HG03439 (cell line): ENCODE data around the gene SF3A1.

Experiments
- ATAC-seq: cut with Tn5 transposase; IDR thresholded peaks from one replicate; pipeline ENCODE4 v1.9.1; 2021; ENCODE audit warnings: mild to moderate bottlenecking, moderate library complexity; ENCODE audit not compliant: unreplicated experiment

Gene SF3A1

DNA sequence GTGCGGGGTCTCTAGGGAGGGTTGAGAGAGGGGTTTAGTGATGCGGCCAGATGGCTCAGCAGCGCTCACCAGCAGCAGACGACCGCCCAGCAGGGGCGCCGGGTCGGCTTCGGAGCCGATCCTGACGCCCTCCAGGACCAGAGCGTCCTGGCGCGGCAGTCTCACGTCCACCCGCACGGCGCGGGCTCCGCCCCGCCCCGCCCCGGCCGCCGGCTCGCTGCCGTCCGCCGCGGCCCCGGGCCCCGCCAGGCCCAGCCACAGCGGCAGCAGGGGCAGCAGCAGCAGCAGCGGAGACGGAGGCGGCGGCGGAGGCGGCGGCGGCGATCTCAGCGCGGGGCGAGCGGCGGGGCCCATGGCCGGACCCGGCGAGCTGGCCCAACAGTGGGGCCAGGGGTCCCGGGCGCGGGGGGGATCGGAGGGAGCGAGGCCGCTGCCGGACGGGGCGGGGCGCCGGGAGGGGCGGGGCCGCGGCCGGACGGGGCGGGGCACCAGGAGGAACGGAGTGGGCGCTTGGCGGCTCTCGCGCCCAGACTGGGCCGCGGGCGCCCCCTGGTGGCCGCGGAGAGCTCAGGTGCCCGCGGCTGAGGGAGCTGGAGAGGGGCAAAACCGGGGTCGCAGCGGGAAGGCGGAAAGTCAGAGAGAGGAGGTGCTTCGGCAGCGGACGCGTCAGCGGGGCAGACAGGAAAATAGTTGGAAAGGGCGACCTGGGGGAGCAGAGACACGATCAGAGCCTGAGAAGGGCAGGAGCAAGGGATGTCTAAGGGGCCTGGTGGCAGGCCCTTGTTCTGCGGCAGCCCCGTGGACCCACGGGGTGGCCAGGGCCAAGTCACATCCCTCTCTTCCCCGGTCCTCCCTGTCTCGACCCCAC, 30.5 kb upstream of the SF3A1 start, which contains the start of gene RNF215:
TSS of gene RNF215 (minus strand) at position 452 of the 868 bp plus-strand sequence. CDS start at position 354, 98 bp downstream.
- ATAC-seq, result peak; percentile 59

DNA sequence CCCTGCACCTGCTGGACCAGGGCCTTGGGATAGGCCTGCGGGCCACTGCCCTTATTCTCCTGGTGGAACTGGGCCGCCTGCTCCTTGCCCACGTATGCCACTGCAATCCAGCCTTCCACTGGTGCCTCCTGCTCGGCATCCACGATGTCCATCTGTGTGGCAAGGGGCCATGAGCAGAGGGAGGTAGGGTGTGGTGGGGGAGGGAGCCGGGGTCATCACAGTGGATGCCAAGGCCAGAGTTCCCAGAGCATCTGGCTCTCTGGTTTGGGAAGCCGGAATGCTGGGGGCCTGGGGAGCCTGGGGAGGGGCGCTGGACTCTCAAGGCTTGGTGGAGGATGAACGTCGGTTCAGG, 29.9 kb upstream of the SF3A1 start:
- no peak for ATAC-seq

DNA sequence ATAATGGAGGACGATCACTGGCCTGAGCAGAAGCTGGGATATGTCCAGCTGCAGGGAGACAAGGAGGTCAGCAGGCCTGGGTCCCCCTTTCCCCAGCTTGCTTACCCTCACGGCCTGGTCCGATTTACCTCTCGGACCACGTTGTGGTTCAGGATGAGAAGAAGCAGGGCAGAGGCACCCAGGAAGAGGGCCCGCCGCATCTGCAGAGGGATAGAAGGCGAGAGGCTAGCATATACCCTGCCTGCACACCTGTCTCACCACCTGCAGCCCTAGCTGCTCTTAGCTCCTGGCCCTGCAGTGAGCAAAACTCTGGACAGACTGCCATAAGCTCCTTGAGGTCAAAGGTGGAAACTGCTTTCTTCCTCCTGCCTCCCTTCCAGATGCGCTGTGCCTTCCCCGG, 29.2 kb upstream of the SF3A1 start:
- ATAC-seq, result no peak

DNA sequence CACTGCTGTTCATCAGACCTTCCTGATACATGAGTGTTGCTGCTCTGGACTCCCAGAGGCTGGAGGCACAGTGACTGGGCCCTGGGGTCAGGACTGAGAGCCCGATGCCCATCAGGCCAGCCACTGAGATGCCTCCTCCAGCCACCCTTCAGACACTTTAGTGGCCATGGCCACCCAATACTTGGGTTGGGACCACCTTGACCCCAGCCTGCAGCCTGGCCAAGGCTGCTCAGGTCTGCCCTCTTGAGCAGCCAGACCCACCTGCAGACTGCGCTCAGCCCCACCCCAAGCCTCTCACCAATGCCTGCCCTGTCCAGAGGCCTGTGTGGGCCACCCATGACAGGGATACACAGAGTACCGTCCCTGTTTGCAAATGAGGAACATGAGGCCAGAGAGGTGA, 26.4 kb upstream of the SF3A1 start:
- ATAC-seq, result no peak

DNA sequence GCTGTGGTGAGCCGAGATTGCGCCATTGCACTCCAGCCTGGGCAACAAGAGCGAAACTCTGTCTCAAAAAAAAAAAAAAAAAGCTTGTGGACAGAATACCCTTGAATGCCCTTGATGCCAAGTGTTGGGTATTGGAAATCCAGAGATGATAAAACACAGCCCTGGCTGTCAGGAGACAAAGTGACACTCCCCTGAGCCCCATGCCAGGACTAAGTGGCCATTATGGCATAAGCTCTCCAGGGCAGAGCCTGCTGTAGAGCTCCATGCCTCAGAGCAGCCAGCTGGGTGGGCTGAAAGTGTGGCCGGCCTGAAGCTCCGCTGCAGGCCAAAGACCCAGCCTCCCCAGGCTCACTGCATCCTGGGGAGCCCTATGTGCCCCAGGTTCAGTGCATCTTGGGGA, 25.6 kb upstream of the SF3A1 start:
- no peak for ATAC-seq

DNA sequence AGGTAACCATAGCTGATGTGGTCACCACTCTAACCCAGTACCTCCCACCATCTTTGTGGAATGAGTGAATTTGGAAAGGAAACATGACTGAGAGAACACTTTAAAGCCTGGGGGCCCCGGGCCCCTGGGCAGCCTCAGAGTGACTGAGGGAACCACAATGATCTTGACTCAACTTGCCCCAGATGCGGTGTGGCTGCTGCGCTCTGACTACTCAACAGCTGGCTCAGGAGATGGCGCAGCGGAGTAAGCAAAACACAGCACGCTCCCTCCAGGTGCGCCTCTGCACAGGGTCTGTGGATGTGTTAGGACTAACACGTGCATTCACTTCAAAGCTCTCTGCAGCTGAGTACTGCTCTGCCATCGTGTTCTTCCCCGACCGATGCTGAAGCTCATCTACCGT, 24.6 kb upstream of the SF3A1 start:
- no peak for ATAC-seq

DNA sequence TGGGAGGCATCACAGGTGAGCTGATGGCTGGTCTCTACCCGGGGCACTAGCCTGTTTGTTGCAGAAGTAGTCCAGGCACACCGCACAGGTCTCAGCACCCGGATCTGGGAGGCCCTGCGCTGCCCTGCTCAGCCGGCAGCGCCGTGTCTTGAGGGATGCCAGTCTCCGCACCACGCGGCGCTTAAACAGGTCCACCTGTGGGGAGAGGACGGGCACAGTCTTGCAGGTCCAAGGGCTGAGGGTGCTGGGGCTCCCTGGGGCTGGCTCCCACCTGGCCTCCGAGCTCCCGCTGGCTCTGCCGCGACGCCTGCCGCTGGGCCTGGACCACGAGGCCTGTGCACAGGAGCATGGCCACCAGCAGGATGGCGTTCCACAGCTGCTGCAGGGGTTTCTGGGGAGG, 23.3 kb upstream of the SF3A1 start:
- ATAC-seq, result no peak

DNA sequence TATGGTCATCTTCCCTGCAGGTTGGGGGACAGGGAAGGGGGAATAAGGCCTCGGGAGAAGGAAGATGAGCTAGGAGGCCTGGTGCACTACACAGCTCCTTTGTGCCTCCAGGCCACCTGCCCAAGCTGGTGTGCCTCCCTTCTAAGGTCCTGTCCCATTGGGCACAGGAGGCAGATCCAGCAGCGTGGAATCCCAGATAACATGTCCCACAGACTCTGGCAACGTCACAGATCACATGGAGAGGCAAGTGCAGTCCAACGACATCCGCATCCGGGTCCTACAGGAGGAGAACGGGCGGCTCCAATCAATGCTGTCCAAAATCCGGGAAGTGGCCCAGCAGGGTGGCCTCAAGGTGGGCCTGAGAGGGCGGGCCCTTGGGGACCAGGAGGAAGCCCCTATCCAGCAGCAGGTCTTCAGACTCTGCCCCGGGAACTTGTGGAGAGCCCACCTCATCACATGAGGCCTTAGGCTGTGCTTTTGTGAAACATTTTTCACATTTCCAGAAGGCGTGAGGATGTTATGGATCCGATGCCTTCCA, 18.7 kb upstream of the SF3A1 start:
- no peak for ATAC-seq

DNA sequence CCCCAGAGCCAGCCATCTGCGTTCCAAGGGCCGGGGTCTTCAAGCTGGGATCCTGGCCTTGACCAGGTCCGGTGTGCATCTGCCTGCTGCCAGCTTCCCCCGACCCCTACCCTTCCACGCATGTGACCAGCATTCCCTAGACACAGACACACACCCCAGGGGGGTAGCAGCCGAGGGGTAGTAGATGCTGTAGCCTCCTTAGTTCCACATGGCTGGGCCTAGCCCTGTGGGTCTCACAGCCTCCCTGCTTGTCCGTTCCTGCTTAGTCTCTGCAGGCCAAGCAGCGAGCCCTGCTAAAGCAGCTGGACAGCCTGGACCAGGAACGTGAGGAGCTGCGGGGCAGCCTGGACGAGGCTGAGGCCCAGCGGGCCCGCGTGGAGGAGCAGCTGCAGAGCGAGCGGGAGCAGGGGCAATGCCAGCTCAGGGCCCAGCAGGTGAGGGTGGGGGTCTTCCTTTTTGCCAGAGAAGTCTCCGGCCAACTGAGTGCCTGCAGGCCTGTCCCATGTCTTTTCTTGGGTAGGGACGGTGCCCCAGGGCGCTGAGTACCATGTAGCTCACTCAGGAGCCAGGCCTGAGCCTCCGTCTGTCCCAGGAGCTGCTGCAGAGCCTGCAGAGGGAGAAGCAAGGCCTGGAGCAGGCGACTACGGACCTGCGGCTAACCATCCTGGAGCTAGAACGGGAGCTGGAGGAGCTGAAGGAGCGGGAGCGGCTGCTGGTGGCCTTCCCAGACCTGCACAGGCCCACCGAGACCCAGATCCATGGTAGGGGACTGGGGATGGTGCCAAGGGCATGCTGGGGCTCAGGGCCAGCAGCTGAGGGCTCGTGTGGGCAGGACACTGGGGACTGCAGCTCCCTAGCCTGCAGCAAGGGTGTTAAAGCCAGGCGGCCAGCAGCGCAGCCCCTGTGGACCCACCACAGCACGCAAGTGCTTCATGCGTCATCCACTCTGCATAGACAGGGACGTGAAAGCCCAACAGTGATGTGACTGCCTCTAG, 16.9 kb upstream of the SF3A1 start:
- ATAC-seq, result no peak

DNA sequence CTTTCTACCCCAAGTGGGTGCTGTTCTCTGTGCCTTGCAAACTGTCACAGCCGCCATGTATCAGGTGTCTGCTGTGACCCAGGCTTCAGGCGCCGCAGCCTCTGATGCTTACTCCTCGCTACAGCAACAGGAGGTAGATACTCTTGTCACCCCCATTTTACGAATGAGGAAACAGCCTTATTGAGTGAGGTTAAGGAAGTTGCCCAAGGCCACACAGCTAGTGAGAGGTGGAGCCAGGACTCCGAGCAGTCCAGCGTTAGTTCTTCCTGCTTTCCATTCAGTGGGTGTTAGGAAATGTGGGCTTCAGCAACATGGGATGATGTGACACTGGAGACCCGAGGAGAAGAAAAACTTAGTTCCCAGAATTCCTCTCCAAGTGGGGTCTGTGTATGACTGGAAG, 16.2 kb upstream of the SF3A1 start:
- ATAC-seq, result no peak

DNA sequence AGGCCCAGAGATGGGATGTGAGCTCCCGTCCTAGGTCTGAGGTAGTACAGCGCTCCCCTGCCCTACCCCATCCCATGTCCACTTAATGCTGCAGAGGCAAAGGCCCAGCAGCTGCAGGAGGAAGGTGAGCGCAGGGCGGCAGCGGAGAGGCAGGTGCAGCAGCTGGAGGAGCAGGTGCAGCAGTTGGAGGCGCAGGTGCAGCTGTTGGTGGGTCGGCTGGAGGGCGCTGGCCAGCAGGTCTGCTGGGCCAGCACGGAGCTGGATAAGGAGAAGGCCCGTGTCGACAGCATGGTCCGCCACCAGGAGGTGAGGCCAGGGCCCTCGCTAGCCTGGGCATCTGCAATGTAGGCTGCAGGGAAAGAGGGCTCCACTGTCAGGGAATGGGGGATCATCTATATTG, 15.3 kb upstream of the SF3A1 start:
- no peak for ATAC-seq

DNA sequence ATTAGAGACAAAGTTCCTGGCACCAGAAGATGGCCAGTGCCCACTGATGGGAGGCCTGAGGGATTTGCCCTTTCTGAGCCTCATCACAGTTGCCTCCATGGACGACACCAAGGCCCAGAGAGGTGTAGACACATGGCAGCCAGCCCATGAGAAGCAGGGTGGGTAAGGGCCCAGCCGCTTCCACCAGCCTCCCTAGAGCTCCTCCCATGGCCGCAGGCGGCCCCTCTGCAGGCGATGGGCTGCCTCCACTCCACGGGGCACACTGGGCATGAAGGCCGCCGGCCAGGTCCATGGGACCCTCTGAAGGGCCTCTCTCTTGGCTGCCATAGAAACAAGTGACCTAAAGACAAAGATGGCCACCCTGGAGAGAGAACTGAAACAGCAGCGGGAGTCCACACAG, 14.6 kb upstream of the SF3A1 start:
- ATAC-seq, result no peak

DNA sequence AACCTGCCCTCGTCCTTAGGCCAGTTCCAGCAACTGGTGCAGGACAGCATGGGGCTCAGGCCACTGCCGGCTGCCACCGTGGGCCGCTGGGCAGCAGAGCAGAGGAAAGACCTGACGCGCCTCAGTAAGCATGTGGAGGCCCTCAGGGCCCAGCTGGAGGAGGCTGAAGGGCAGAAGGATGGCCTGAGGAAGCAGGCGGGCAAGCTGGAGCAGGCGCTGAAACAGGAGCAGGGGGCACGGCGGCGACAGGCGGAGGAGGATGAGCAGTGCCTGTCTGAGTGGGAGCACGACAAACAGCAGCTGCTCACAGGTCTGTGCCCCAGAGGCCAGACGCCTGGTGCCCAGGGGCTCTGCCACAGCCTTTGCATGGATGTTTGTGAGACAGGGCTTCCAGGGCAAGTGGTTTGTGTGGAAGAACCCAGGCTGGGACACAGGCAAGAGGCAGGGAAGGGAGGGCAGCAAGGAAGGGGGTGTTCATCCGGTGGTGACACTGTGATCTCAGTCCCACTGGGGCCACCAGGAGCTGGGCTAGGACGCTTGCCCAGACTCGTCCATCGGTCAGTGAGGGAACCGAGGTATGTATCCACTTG, 14.0 kb upstream of the SF3A1 start:
- no peak for ATAC-seq

DNA sequence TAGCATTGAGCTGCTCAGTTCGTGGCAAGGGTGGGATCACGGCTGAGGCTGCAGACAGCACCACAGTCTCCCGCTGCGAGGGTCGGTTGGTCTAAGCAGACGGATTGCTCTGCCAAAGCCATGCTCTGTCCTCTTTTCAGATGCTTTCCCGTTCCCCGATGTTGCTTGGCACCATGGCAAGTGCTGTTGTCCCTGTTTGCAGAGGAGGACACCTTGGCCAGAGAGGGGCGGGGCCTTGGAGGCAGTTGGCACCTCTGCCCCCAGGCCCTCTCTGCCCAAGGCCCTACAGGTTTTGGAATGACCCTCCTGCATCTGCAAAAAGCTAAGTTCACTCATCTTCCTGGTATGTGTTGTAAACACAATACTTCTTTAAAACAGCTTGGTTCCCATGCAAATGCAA, 11.7 kb upstream of the SF3A1 start:
- ATAC-seq, result no peak

DNA sequence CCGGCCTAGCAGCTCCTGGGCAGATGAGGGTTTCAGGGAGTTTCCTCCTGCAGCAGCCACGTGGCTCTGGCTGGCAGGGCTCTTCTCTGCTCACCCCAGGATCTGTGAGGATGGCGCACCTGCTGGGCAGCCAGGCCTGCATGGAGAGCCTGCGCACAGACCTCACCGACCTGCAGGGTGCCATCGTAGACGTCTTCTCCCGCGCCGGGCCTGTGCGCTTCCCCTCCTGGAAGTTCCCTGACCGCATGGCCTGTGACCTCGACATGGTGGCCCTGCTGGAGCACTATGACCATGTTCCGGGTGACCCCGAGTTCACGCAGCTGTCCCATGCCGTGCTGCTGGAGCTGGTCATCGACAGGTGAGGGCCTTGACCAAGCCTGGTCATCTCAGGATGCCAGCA, 9.2 kb upstream of the SF3A1 start:
- ATAC-seq, result no peak

DNA sequence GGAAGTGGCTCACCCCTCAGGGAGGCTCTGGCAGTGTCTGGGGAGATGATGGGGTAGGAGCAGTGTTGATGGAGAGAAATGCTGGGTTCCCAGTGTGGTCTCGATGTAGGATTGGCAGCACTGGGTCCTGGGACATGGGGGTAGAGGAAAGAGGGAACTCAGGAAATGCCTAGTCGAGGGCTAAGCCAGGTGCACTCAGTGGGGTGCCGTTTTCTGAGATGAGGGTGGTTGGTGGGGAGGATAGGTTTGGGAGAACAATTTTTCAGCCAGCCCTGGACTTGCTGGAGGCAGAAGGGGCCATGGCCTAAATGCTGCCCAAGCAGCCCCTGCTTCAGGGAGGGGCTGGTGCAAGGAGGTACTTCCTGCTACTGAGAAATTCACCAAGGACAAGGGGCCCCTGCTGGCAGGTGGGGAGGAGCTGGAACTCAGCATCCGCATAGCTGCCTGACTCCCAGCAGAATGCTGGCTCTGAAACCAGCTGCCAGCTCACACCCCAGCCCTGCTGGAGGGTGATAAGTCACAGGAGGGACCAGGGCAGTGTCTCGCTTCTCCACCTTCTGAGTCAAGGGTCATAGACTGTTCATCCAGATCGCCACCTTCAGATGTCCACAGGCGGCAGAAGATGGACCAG, 6.1 kb upstream of the SF3A1 start:
- ATAC-seq, result no peak

DNA sequence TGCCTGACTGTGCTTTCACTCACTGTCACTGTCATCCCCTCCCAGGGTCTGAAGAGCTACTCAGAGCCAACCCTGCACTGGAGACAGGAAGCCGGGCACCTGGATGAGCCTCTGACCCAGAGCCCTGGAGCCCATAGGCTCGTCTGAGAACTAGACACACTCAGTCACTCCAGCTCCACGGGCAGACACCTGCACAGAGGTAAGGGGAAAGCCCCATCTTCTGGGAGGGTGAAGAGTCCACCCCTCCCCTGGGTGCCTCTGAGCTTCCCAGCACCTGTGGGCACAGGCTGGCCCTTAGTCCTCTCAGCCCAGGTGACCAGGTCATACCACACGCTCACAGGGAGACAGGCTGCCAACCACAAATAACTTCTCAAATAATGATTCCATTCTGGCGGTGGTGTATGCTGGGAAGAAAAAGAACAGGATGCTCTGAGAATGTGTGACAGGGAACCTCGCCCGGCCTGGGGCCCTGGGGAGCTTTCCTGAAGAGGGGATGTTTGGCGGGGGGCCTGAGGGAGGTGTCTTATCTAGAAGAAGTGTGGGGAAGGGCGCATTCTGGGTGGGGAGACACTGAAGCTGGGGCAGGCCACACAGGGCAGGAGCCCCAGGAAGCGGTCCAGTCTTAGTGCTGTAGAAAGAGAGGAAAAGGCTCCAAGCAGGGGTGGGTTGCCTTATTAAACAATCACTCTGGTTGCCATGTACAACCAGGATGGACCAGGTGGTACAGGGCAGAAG, 5.4 kb upstream of the SF3A1 start:
- no peak for ATAC-seq

DNA sequence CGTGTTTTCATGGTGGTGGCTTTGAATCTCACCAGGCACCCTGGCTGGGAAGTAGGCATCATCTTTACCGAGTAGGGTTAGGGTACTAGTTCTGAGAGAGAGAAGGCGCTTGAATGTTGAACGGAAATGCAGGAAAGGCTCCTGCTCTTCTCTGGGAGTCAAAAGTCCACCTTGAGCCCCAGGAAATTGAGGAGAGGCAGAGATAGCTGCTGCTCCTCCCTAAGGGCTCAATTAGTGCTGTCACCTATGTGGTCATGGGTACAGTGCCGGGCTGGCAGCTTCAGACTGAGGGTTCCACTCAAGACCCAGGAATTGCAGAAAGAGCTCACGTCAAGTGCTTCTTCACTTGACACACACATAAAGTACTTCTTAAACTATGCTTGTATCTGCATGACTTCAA, 1.8 kb upstream of the SF3A1 start:
- ATAC-seq, result no peak

DNA sequence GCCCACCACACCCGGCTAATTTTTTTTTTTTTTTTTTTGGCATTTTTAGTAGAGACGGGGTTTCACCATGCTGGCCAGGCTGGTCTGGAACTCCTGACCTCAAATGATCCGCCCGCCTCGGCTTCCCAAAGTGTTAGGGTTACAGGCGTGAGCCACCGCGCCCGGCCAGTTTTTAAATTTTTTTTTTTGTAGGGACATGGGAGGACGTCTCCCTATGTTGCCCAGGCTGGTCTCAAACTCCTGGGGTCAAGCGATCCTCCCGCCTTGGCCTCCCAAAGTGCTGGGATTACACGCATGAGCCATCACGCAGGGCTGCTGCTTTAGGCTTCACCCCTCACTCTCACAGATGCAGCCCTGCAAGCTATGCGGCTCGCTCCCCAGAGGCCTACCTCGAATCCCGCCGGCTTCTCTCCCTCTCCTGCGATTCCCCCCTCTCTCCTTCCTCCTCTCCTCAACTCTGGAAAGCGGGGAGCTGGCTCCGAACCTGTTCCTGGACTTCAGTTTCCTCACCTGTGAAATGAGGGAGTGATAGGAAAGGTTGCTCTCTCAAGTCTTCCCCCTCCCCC, 1.0 kb upstream of the SF3A1 start:
- no peak for ATAC-seq

DNA sequence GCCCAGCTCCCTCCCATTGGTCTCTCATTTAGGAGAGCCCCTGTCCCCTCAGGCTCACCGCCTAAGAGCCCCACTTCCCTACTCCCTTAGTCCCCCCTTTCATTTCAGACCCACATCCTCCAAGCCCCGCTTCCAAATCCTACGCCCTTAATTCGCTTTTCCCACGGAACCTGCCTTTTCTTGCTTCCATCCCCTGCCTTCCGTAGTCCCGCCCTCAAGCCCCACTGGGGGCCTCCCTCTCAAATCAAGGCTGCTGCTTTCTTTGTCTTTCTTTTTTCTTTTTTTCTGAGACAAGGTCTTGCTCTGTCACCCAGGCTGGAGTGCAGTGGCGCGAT, 509 bp upstream of the SF3A1 start:
- ATAC-seq, result no peak
